Esophagus muscularis mucosa (tissue), 4 donors: ENCODE data around the gene MAP3K9.

ENCODE experiments used
- EP300 ChIP-seq: sonication (generic); formaldehyde crosslinking; IDR thresholded peaks from one replicate; pipeline ENCODE4 v1.6.1; 2017; ENCODE audit warnings: antibody characterized with exemption
- POLR2AphosphoS5 ChIP-seq, 2 donors: sonication (generic); formaldehyde crosslinking; IDR thresholded peaks; one replicate each; pipeline ENCODE4 v1.6.1; 2017; ENCODE audit warnings: antibody characterized with exemption in 2 of 2
- TF ChIP-seq, protein P1 (sequence below), 3 experiments: fragments of 200-600 bp in 2 of 3; fragments of 450-650 bp in 1 of 3; sonication (generic) in 2 of 3; IDR thresholded peaks; one replicate each; pipeline ENCODE4 v1.5.1; 2017 to 2019; ENCODE audit warnings: antibody characterized with exemption in 3 of 3, mild to moderate bottlenecking in 2 of 3, moderate library complexity in 1 of 3

DNA sequence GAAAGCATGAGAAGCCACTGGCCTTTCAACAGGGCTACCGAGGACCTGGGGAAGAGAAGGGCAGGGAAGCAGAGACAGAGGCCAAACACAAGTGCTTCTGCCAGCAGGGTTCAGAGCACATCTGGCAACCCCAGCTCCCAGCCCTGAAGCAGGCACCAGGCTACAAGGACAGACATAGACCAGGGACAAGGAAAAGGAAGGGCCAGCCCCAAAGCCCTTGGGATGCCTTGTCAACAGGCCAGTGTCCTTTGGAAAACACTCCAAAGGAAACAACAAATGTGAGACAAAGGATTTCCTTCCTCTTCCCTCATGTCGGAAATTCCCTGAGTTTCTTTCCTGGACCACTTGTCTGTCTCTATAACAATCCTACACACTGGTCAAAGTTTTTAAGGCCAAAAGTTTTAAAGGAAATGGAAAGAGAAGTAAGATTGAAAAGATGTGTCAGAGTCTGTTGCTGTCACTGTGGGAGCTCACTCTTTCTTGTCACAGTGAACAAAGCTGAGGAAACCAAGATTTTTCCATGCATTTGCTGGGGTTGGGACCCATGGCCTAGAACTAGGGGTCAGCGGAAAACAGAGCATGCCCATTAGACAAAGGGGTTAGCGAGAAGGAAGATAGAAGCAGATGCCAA is 108.2 kb downstream of the MAP3K9 start:
- TF ChIP-seq, protein P1, sequence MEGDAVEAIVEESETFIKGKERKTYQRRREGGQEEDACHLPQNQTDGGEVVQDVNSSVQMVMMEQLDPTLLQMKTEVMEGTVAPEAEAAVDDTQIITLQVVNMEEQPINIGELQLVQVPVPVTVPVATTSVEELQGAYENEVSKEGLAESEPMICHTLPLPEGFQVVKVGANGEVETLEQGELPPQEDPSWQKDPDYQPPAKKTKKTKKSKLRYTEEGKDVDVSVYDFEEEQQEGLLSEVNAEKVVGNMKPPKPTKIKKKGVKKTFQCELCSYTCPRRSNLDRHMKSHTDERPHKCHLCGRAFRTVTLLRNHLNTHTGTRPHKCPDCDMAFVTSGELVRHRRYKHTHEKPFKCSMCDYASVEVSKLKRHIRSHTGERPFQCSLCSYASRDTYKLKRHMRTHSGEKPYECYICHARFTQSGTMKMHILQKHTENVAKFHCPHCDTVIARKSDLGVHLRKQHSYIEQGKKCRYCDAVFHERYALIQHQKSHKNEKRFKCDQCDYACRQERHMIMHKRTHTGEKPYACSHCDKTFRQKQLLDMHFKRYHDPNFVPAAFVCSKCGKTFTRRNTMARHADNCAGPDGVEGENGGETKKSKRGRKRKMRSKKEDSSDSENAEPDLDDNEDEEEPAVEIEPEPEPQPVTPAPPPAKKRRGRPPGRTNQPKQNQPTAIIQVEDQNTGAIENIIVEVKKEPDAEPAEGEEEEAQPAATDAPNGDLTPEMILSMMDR (IDR thresholded peaks at IDR 0.05) = no peak
- TF ChIP-seq POLR2AphosphoS5 (IDR thresholded peaks at IDR 0.05) = no peak
- no peak for TF ChIP-seq EP300
